LNCAP (cell line): ENCODE measurements around the gene SIGLEC6.

Experiments
- TF ChIP-seq, protein P1 (sequence below): fragments of 450-650 bp; IDR thresholded peaks from 2 replicates; pipeline ENCODE4 v1.5.1; 2017; ENCODE audit warnings: mild to moderate bottlenecking

SIGLEC6 gene

DNA sequence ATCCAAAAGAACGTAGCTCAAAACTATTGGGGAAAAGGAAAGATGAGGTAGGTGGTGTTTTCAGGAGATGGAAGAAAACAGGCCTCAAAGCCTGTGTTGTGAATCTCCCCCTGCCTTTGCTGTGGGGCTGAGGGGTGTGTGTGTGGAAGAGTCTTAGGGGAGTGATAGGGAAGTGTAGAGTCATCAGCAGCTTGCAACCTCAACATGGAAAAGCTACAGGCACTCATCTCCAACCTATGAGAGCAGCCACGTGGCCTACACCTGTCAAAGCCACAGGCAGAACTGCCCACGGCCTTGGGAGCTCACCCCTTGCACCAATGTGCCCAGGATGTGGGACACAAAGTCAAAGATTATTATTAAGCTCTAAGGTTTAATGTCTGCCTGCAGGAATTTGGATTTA is 25.6 kb downstream of the SIGLEC6 start:
- TF ChIP-seq, protein P1, sequence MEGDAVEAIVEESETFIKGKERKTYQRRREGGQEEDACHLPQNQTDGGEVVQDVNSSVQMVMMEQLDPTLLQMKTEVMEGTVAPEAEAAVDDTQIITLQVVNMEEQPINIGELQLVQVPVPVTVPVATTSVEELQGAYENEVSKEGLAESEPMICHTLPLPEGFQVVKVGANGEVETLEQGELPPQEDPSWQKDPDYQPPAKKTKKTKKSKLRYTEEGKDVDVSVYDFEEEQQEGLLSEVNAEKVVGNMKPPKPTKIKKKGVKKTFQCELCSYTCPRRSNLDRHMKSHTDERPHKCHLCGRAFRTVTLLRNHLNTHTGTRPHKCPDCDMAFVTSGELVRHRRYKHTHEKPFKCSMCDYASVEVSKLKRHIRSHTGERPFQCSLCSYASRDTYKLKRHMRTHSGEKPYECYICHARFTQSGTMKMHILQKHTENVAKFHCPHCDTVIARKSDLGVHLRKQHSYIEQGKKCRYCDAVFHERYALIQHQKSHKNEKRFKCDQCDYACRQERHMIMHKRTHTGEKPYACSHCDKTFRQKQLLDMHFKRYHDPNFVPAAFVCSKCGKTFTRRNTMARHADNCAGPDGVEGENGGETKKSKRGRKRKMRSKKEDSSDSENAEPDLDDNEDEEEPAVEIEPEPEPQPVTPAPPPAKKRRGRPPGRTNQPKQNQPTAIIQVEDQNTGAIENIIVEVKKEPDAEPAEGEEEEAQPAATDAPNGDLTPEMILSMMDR, result no peak

DNA sequence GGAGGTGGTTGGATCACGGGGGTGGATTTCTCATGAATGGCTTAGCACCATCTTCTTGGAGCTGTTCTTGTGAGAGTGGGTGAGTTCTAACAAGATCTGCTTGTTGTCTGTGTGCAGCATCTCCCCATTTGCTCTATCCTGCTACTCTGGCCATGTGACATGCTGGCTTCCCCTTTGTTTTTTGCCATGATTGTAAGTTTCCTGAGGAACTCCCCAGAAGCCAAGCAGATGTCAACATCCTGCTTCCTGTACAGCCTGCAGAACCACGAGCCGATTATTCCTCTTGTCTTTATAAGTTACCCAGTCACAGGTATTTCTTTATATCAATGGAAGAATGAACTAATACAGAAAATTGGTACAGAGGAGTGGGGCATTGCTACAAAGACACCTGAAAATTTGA is 27.6 kb downstream of the SIGLEC6 start:
- TF ChIP-seq, protein P1, result no peak

DNA sequence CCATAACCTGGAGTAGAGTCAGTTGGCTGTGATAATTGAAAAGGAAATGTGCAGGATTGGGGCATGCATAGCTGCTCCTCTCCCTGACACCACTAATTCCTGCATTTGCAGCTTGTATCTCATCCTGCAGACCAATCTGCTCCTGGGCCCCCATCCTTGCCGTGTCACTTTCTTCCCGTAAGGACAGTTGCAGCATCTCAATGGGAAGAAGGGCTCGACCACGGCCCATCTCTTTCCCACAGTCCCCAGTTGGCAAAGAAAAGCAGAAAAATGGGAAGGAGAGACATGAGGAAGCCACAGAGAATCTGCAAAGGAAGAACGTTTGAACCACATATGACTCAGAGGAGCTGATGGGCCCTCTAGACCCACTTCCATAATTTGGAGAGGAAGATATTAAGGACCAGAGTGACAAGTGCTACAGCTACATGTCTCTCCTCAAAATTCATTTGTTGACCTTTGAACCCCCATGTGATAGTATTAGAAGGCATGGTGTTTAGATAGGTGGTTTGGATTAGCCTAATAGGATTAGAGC is 28.1 kb downstream of the SIGLEC6 start:
- TF ChIP-seq, protein P1, result no peak

DNA sequence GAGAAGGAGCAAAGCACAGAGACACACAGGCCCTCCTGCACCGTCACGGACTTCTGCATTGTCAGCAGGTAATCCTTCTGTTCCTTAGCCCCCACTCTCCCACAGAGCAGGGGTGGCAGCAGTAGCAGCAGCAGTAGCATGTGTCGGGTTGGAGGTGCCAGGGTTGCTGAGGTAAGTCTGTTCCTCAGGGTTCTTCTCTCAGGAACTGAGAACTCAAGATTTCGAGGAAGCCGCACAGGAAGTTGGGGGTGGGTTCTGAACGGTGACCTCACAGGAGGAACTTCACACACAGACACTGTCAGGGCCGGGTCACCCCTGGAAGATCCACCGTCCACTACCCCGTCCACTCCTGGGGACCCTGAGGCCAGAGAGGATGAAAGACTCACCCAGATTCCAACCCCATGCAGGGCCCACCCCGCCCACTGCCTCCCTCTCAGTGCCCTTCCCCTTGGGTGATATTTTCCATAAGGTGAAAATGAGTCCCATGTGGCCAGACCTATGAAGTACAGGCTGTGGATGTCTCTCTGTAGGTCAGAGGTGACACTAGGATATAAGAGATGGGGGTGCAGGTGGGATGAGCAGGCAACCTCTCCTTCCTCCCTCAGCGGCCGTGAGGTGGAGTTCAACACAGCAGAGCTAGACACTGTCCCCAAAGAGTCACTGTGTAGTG is 29.7 kb downstream of the SIGLEC6 start, which contains the start of gene SIGLEC12:
SIGLEC12 (minus strand) TSS at position 207 of the 670 bp plus-strand sequence; CDS start at position 140, 67 bp downstream.
- TF ChIP-seq, protein P1, result no peak

DNA sequence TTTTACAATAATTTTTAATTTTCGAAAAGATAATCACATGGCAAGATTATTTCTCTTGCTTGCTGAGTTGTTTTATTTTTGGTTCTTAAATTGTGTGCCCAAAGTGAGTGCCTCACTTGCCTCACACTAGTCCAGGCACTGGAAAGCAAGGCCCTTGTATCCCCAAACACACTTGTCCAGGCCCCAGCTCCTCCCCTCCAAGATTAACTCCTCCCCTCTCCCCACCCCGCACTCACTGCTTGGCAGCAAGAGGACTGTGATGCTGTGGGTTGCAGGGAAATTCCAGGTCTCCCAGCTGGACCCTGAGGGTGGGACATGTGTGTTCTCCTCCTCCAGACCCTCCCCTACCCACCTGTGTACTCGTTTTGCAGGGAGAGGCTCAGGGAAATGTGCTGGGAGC is 33.8 kb downstream of the SIGLEC6 start:
- TF ChIP-seq, protein P1, result no peak

DNA sequence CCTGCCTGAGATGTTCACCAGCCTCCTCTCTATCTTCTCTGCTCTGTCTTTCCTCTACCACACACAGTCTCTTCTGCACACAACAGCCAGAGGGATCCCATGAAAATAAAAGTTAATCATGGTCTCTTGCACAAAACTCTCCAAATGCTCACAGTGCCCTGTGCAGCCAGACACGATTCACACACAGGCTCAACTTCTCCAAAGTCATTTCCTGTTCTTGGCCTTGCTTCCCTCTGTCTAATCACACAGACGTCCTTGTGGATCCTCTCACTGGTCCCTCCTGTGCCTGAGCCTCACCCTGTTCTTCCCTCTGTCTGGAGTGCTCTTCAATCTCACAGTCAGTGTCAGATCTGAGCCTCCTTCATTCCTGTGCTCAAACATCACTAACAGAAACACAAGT is 37.7 kb downstream of the SIGLEC6 start:
- TF ChIP-seq, protein P1, result no peak

DNA sequence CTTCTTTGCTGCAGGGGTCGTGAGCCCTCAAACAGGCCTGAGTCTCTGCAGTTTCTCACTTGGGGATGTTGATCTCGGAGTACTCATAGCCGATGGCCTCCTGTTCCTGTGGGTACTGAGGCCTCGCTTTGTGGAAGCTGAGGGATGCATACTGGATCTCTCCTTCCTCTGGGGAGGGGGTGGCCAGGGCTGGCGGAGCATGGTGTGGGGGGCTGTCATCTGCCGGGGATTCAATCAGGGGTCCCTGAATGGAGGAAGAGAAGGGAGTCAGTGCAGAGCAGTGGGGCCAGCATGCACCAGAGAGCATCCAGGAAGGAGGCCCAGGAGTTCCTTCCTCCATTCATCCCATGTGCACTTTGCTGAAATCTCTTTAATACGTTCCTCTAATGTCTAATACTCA is 39.9 kb downstream of the SIGLEC6 start:
- TF ChIP-seq, protein P1, result no peak

DNA sequence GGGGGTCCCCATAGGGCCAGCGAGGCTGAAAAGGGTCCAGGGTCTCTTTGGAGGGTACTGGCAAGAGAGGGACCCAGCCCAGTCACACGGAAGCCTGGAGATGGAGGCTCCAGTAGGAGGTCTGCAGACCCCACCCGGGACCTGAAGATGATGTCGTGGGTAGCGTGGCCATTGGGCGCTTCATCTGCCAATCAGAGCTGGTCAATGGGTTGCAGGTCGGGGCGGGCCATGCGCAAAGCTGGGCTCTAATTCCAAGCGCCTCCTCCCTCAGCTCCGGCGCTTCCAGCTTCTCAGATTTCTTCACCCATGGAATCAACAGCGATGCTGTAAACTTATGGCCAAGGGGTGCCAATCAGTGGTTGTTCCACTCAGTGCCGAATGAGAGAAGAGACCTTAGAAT is 40.8 kb downstream of the SIGLEC6 start:
- TF ChIP-seq, protein P1, result no peak
